ENCODE measurements around the gene FOXK1.
"Not testable (repeated sequence)": the region's sequence is repeated elsewhere in the genome, so short reads cannot be mapped to it uniquely, and the experiment has no call there.

FOXK1 gene

DNA sequence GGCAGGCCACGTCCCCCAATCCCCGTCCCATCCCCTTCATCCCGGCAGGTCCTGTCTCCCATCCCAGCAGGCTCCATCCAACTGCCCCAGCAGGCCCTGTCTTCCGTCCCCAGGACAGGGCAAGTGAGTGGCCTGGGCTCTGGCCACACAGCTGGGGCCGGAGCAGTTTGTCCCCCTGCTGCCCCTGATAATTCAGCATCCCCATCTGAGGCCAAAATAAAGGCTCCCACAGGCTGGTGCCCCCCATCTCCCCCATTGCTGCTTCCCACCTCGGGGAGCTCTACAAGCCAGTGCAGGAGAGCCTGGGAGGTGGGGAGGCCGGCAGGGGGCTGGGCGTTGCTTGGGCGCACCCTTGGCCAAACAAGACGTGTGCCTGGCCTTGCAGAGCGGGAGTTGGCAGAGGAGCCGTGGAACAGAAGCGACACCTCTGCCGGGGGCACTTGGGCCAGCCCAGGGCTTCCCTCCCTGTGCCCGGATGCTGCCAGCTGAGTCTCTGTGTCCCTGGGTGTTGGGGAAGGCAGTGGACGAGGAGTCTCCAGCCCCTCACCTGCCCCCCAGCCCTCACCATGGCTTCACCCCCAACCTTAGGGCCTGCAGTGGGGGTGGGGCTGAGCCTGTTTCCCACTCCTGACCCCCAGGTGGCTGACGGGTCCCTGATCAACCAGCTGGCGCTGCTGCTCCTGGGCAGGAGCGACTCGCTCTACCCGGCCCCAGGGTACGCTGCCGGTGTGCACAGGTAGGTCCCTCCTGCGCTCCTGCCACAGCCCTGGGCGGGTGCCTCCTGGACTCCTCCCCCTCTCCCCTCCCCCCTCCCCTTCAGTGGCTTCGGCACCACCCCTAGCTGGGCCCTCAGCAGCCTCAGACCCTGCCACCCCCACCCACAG, 107.3 kb downstream of the FOXK1 start:
- Histone ChIP-seq H3K9me3 (ENCODE audit: control insufficient read depth in 1 of 2, low read length in 2 of 2) (no peaks in the 10 kb centered on the region), H3K27ac (ENCODE audit: low read depth, low read length) (no peak overlapping the region), H3K4me3 (ENCODE audit: low read depth in 1 of 2, low read length in 2 of 2) (no peak overlapping the region), H3K27me3 (ENCODE audit: control insufficient read depth in 1 of 2, insufficient read depth in 2 of 2, low read length in 2 of 2) (no peaks in the 10 kb centered on the region), H3K4me1 (ENCODE audit: control insufficient read depth in 1 of 2, insufficient read depth in 2 of 2, low read length in 2 of 2) (peaks cover 0 to 6% of the 10 kb centered on the region in 2 donors), H3K9ac (ENCODE audit: low read depth in 1 of 2, low read length in 2 of 2) (no peak overlapping the region), H3K36me3 (ENCODE audit: control insufficient read depth in 1 of 2, insufficient read depth in 2 of 2, low read length in 2 of 2) (peaks cover 7 to 60% of the 10 kb centered on the region in 2 donors)

DNA sequence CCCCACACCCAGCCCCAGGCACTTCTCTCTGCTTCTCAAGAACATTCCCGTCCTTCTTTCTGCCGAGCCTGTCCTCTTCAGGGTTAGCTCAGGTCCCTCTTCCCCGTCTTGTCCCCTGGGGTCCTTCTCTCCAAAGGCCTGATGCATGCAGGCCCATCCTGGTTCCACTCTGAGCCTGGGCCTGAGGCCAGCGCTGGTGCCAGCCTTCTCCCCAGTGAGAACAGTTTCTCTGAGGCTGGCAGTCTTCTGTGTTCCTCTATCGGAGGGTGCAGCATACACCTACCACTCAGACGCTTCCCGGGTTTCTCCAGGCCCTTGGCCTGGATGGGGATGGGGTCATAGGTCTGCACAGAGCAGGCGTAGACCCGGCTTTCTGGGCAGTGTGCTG, 108.0 kb downstream of the FOXK1 start:
- Histone ChIP-seq H3K27me3 (ENCODE audit: control insufficient read depth in 1 of 2, insufficient read depth in 2 of 2, low read length in 2 of 2) (no peaks in the 10 kb centered on the region), H3K9ac (ENCODE audit: low read depth in 1 of 2, low read length in 2 of 2) (no peak overlapping the region), H3K4me1 (ENCODE audit: control insufficient read depth in 1 of 2, insufficient read depth in 2 of 2, low read length in 2 of 2) (peaks cover 0 to 6% of the 10 kb centered on the region in 2 donors), H3K36me3 (ENCODE audit: control insufficient read depth in 1 of 2, insufficient read depth in 2 of 2, low read length in 2 of 2) (peaks cover 7 to 54% of the 10 kb centered on the region in 2 donors), H3K27ac (ENCODE audit: low read depth, low read length) (no peak overlapping the region), H3K4me3 (ENCODE audit: low read depth in 1 of 2, low read length in 2 of 2) (no peak overlapping the region), H3K9me3 (ENCODE audit: control insufficient read depth in 1 of 2, low read length in 2 of 2) (no peaks in the 10 kb centered on the region)

DNA sequence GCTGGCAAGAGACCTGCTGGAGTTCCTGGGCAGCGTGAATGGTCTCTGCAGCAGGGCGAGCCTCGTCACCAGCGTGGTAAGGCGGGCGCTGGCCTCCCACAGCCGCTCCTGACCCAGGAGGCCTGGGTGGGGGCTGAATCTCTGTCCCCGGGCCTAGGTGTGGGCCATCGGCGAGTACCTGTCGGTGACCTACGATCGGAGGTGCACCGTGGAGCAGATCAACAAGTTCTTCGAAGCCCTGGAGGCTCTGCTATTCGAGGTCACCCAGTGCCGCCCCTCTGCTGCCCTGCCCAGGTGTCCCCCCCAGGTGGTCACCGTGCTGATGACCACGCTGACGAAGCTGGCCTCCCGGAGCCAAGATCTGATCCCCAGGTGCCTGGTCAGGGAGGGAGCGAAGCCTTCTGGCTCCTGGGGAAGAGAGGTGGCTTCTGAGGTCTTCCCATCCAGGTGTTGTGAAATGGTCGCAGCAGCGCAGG, 108.5 kb downstream of the FOXK1 start:
- Histone ChIP-seq H3K27me3 (ENCODE audit: control insufficient read depth in 1 of 2, insufficient read depth in 2 of 2, low read length in 2 of 2) (no peaks in the 10 kb centered on the region), H3K9me3 (ENCODE audit: control insufficient read depth in 1 of 2, low read length in 2 of 2) (no peaks in the 10 kb centered on the region), H3K4me3 (ENCODE audit: low read depth in 1 of 2, low read length in 2 of 2) (no peak overlapping the region), H3K36me3 (ENCODE audit: control insufficient read depth in 1 of 2, insufficient read depth in 2 of 2, low read length in 2 of 2) (peaks cover 7 to 50% of the 10 kb centered on the region in 2 donors), H3K4me1 (ENCODE audit: control insufficient read depth in 1 of 2, insufficient read depth in 2 of 2, low read length in 2 of 2) (peaks cover 0 to 6% of the 10 kb centered on the region in 2 donors), H3K9ac (ENCODE audit: low read depth in 1 of 2, low read length in 2 of 2) (no peak overlapping the region), H3K27ac (ENCODE audit: low read depth, low read length) (no peak overlapping the region)

DNA sequence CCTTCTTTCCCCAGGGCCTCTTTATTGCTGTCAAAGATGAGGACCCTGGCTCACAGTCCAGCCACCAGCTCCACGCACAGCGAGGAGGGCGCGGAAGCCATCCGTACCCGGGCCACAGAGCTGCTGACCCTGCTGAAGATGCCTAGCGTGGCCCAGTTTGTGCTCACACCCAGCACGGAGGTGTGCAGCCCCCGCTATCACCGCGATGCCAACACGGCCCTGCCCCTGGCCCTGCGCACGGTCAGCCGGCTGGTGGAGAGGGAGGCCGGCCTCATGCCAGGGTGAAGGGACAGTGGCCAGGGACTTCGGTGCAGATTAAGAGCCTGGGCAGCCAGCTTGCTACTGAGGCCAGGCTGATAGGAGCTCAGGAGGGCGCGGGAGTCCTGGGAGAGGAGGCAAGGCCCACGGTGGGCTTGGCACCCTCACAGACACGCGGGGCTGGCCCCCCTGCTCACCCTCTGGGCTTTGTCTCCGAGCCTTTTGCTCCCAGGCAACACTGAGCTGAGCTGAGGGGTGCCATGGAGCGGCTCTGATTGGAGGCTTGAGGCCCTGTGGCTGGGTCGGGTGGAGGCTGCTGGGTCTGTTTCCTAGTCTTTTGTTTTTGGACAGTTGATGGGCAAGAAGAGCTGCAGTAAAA, 109.1 kb downstream of the FOXK1 start:
- H3K4me3 ChIP-seq (ENCODE audit: low read depth in 1 of 2, low read length in 2 of 2) = no peak overlapping the region
- H3K27ac ChIP-seq (ENCODE audit: low read depth, low read length) = no peak overlapping the region
- no peak overlapping the region for H3K9ac ChIP-seq (ENCODE audit: low read depth in 1 of 2, low read length in 2 of 2)
- no peaks in the 10 kb centered on the region for H3K9me3 ChIP-seq (ENCODE audit: control insufficient read depth in 1 of 2, low read length in 2 of 2)
- peaks cover 3 to 44% of the 10 kb centered on the region in 2 donors for H3K36me3 ChIP-seq (ENCODE audit: control insufficient read depth in 1 of 2, insufficient read depth in 2 of 2, low read length in 2 of 2)
- peaks cover 0 to 6% of the 10 kb centered on the region in 2 donors for H3K4me1 ChIP-seq (ENCODE audit: control insufficient read depth in 1 of 2, insufficient read depth in 2 of 2, low read length in 2 of 2)
- no peaks in the 10 kb centered on the region for H3K27me3 ChIP-seq (ENCODE audit: control insufficient read depth in 1 of 2, insufficient read depth in 2 of 2, low read length in 2 of 2)

DNA sequence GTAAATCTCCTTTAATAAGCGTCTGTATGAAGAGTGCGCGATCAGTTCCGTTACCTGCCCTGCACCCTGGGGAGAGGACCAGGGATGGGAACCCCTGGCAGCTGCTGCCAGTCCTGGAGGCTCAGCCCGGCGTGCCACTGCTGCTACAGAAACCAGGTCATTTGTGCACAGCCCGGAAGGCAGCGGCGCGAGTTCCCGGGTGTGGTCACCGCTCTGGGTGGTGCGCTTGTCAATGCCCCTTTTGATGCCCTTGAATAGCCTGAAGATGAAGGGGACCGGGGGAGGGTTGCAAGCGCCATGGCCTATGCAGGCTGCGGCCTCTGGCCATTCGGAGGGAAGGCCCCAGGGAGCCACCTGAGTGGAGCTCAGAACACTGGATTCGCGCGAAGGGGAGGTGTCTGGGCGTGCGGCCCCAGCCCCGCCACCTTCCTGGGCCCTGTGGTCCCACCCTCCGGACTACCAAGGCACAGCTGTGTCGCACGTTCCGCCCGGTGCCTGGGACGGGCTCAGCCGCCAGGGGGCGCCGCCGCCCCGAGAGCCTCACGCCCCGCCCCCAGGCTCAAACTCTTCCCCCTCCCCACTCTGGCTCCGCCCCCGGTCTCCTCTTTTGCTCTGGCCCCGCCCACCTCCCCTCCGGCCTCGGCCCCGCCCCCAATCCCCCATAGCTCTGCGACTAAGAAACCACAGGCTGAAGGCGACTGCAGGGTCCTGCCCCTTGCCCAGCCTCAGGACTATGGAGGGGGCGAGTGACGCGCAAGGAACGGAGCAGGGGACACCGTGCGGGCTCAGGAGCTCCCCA, 109.8 kb downstream of the FOXK1 start:
- Histone ChIP-seq H3K9me3 (ENCODE audit: control insufficient read depth in 1 of 2, low read length in 2 of 2) (no peaks in the 10 kb centered on the region), H3K4me3 (ENCODE audit: low read depth in 1 of 2, low read length in 2 of 2) (peak overlapping the region; percentile 55 to 64), H3K9ac (ENCODE audit: low read depth in 1 of 2, low read length in 2 of 2) (peak overlapping the region in 1 of 2 donors; percentile 38), H3K27me3 (ENCODE audit: control insufficient read depth in 1 of 2, insufficient read depth in 2 of 2, low read length in 2 of 2) (no peaks in the 10 kb centered on the region), H3K27ac (ENCODE audit: low read depth, low read length) (peak overlapping the region; percentile 3), H3K4me1 (ENCODE audit: control insufficient read depth in 1 of 2, insufficient read depth in 2 of 2, low read length in 2 of 2) (peaks cover 0 to 6% of the 10 kb centered on the region in 2 donors), H3K36me3 (ENCODE audit: control insufficient read depth in 1 of 2, insufficient read depth in 2 of 2, low read length in 2 of 2) (peaks cover 0 to 36% of the 10 kb centered on the region in 2 donors)

DNA sequence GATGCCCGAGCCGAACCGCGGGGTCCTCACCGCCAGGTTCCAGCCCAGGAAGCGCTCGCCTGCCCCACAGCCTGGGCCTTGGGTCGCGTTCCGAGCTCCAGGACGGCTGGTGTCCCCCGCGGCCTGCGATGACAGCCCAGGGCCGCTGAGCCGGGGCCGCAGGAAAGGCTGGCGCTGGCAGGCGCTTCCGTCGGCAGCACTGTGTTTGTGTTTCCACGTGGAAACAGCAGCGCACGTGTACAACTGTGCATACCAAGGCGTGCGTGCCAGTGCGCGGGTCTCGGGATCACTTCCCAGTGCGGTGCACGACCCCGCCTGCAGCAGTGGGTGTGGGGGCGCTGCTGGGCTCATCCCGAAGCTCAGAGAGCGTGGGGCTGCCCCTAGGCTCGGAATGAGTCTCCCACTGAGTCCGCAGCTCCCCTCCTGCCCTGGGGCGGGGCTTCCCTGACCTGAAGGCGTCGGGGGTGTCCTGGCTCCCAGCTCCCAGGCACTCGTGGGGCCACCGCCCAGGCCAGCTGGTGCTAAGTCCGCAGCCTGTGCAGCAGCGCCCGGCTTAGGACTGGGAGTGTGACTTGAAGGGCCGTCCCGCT, 110.5 kb downstream of the FOXK1 start:
- no peaks in the 10 kb centered on the region for H3K27me3 ChIP-seq (ENCODE audit: control insufficient read depth in 1 of 2, insufficient read depth in 2 of 2, low read length in 2 of 2)
- H3K9ac ChIP-seq (ENCODE audit: low read depth in 1 of 2, low read length in 2 of 2) = peak overlapping the region in 1 of 2 donors; percentile 38
- H3K4me3 ChIP-seq (ENCODE audit: low read depth in 1 of 2, low read length in 2 of 2) = peak overlapping the region; percentile 55 to 64
- peak overlapping the region; percentile 3 for H3K27ac ChIP-seq (ENCODE audit: low read depth, low read length)
- peaks cover 0 to 6% of the 10 kb centered on the region in 2 donors for H3K4me1 ChIP-seq (ENCODE audit: control insufficient read depth in 1 of 2, insufficient read depth in 2 of 2, low read length in 2 of 2)
- H3K9me3 ChIP-seq (ENCODE audit: control insufficient read depth in 1 of 2, low read length in 2 of 2) = no peaks in the 10 kb centered on the region
- H3K36me3 ChIP-seq (ENCODE audit: control insufficient read depth in 1 of 2, insufficient read depth in 2 of 2, low read length in 2 of 2) = peaks cover 0 to 31% of the 10 kb centered on the region in 2 donors

DNA sequence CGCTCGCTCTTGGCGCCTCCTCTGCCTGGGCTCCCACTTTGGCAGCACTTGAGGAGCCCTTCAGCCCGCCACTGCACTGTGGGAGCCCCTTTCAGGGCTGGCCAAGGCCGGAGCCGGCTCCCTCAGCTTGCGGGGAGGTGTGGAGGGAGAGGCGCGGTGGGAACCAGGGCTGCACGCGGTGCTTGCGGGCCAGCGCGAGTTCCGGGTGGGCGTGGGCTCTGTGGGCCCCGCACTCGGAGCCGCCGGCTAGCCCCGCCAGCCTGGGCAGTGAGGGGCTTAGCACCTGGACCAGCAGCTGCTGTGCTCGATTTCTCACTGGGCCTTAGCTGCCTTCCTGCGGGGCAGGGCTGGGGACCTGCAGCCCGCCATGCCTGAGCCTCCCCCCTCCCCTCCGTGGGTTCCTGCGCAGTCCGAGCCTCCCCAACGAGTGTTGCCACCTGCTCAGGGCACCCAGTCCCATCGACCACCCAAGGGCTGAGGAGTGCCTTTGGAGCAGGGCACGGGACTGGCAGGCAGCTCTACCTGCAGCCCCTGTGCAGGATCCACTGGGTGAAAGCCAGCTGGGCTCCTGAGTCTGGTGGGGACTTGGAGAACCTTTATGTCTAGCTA, 111.4 kb downstream of the FOXK1 start:
- not testable (repeated sequence) for H3K27me3 ChIP-seq (ENCODE audit: control insufficient read depth in 1 of 2, insufficient read depth in 2 of 2, low read length in 2 of 2); H3K9me3 ChIP-seq (ENCODE audit: control insufficient read depth in 1 of 2, low read length in 2 of 2); H3K9ac ChIP-seq (ENCODE audit: low read depth in 1 of 2, low read length in 2 of 2); H3K4me1 ChIP-seq (ENCODE audit: control insufficient read depth in 1 of 2, insufficient read depth in 2 of 2, low read length in 2 of 2); H3K27ac ChIP-seq (ENCODE audit: low read depth, low read length); H3K4me3 ChIP-seq (ENCODE audit: low read depth in 1 of 2, low read length in 2 of 2)
- H3K36me3 ChIP-seq (ENCODE audit: control insufficient read depth in 1 of 2, insufficient read depth in 2 of 2, low read length in 2 of 2) = peaks cover 0 to 22% of the 10 kb centered on the region in 2 donors

DNA sequence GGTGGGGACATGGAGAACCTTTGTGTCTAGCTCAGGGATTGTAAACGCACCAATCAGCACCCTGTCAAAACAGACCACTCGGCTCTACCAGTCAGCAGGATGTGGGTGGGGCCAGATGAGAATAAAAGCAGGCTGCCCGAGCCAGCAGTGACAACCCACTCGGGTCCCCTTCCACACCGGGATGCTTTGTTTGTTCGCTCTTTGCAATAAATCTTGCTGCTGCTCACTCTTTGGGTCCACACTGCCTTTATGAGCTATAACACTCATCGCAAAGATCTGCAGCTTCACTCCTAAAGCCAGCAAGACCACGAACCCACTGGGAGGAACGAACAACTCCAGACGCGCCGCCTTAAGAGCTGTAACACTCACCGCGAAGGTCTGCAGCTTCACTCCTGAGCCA, 112.1 kb downstream of the FOXK1 start:
- not testable (repeated sequence) for H3K4me1 ChIP-seq (ENCODE audit: control insufficient read depth in 1 of 2, insufficient read depth in 2 of 2, low read length in 2 of 2); H3K27ac ChIP-seq (ENCODE audit: low read depth, low read length); H3K9me3 ChIP-seq (ENCODE audit: control insufficient read depth in 1 of 2, low read length in 2 of 2); H3K4me3 ChIP-seq (ENCODE audit: low read depth in 1 of 2, low read length in 2 of 2); H3K27me3 ChIP-seq (ENCODE audit: control insufficient read depth in 1 of 2, insufficient read depth in 2 of 2, low read length in 2 of 2); H3K9ac ChIP-seq (ENCODE audit: low read depth in 1 of 2, low read length in 2 of 2)
- H3K36me3 ChIP-seq (ENCODE audit: control insufficient read depth in 1 of 2, insufficient read depth in 2 of 2, low read length in 2 of 2) = peaks cover 0 to 18% of the 10 kb centered on the region in 2 donors

DNA sequence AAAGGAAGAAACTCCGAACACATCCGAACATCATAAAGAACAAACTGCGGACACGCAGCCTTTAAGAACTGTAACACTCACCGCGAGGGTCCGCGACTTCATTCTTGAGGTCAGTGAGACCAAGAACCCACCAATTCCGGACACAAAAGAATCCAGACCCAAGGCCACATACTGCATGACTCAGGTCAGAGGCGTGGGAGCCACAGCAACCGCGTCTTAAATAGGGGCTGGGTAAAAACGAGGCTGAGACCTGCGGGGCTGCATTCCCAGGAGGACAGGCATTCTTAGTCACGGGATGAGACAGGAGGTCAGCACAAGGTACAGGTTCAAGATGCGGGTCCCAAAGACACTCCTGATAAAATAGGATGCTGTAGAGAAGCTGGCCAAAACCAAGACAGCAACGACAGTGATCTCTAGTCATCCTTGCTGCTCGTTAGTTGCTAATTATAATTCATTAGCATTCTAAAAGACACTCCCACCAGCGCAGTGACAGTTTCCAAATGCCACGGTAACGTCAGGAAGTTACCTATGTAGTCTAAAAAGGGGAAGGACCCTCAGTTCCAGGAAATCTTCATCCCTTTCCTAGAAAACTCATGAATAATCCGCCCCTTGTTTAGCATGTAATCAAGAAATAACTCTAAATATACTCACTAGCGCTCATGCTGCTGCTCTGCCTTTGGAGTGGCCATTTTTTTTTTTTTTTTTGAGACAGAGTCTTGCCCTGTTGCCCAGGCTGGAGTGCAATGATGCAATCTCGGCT, 112.7 kb downstream of the FOXK1 start:
- Histone ChIP-seq H3K9me3 (ENCODE audit: control insufficient read depth in 1 of 2, low read length in 2 of 2) (no peaks in the 10 kb centered on the region), H3K9ac (ENCODE audit: low read depth in 1 of 2, low read length in 2 of 2) (no peak overlapping the region), H3K4me1 (ENCODE audit: control insufficient read depth in 1 of 2, insufficient read depth in 2 of 2, low read length in 2 of 2) (peaks cover 0 to 6% of the 10 kb centered on the region in 2 donors), H3K27ac (ENCODE audit: low read depth, low read length) (no peak overlapping the region), H3K36me3 (ENCODE audit: control insufficient read depth in 1 of 2, insufficient read depth in 2 of 2, low read length in 2 of 2) (peaks cover 0 to 18% of the 10 kb centered on the region in 2 donors), H3K27me3 (ENCODE audit: control insufficient read depth in 1 of 2, insufficient read depth in 2 of 2, low read length in 2 of 2) (no peaks in the 10 kb centered on the region), H3K4me3 (ENCODE audit: low read depth in 1 of 2, low read length in 2 of 2) (no peak overlapping the region)

All from duodenal mucosa (tissue), 2 donors.